Upper lobe of left lung (tissue), 4 donors: Measurements from ENCODE around the gene PTPRN2.

Source experiments
- CTCF ChIP-seq, 6 experiments: fragments of 450-650 bp in 4 of 6; fragments of 200-600 bp in 2 of 6; sonication (generic) in 2 of 6; IDR thresholded peaks; one replicate each; pipeline ENCODE4 v1.5.1; 2016 to 2019; ENCODE audit warnings: antibody characterized with exemption in 6 of 6
- EP300 ChIP-seq, 4 donors: sonication (generic); formaldehyde crosslinking; IDR thresholded peaks; one replicate each; pipeline ENCODE4 v1.5.1; 2017; ENCODE audit warnings: antibody characterized with exemption in 4 of 4, control low read depth in 2 of 4
- POLR2A ChIP-seq, 4 donors: fragments of 450-650 bp; IDR thresholded peaks; one replicate each; pipeline ENCODE4 v1.5.1; 2016 to 2017; ENCODE audit warnings: antibody characterized with exemption in 4 of 4, mild to moderate bottlenecking in 2 of 4
- POLR2AphosphoS5 ChIP-seq, 2 donors: sonication (generic); formaldehyde crosslinking; IDR thresholded peaks; one replicate each; pipeline ENCODE4 v1.5.1; 2017; ENCODE audit warnings: antibody characterized with exemption in 2 of 2

GRCh38 chr7:158371856-158372255 is 215.8 kb downstream of the PTPRN2 start:
- TF ChIP-seq CTCF (IDR thresholded peaks at IDR 0.05): no peak
- no peak for TF ChIP-seq POLR2A (IDR thresholded peaks at IDR 0.05)
- no peak for TF ChIP-seq EP300 (IDR thresholded peaks at IDR 0.05)
- no peak for TF ChIP-seq POLR2AphosphoS5 (IDR thresholded peaks at IDR 0.05)
